ENCODE data around the gene DNAAF5.
"Not testable (repeated sequence)": the region's sequence is repeated elsewhere in the genome, so short reads cannot be mapped to it uniquely, and the experiment has no call there.

The DNAAF5 gene

GRCh38 chr7:784971-785370 is 58.5 kb downstream of the DNAAF5 start:
- no peak for DNase-seq

DNA sequence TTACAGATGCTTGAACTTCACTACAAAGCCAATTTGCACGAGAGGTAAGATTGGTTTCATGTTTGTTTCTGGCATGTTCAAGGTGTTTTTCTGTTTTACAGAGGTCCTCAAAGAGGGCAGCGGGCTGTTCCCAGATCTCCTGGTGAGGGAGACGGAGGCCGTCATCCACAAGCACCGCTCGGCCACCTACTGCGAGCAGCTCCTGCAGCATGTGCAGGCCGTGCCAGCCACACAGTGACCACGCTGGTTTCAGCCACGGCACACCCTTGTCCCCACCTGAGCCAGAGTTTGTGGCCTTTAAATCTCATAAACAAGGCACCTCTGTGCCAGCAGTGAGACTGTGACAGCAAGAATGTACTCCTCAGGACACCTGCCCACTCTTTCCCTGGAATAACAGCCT is 58.9 kb downstream of the DNAAF5 start:
- DNase-seq, result no peak

GRCh38 chr7:786472-787255 is 60.2 kb downstream of the DNAAF5 start:
- DNase-seq, result peak; percentile 42

DNA sequence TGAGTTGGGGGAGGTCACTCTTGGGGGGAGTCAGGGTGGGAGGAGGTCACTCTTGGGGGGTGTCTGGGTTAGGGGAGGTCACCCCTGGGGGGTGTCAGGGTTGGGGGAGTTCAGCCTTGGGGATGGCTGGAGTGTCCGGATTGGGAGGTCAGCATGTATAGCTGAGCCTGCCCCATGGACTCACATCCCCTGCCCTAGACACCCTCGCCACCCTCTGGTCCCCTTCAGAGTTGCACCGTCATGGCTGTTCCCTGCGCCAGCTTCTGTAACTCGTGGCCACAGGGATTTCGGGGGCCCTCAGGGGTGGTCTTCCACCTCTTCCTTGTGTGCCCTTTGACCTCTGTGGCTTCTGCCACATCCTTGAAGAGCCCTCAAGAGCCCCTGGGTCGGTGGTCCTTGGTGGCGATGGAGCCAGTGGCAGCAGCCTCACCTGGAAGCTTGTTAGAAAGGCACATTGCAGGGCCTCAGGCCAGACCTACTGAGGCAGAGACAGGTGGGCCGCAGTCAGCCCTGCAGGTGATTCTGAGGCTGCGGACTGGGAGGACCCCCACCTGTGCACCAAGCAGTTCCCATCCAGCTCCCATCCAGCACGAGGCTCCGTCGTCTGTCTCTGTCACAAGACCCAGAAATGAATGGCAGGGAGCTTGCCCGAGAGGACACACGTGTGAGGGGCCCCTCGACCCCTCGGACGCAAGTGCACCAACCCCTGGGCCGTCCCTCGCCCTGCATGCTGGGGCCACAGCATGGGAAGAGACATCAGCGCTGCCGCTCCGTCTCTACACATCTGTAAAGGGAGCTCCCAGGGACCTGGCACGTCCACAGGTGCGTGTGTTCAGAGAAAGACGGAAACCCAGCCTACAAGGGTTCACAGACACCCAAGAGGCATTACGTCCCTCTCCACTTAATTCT is 61.1 kb downstream of the DNAAF5 start:
- no peak for DNase-seq

DNA sequence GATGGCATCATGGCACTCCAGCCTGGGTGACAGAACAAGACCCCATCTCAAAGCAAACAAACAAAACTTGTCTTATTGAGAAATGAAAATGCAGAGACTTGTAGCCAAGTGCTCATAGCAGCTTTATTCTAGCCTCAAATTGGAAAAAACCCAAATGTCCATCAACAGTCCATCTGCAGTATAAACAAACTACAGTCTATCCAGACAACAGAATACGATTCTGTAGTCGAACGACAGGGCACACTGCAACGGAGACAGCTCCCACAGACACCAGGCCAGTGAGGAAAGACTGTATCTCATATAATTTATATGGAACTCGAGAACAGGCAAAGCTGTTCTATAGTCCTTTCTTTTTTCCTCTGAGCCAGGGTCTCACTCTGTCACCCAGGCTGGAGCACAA is 65.0 kb downstream of the DNAAF5 start:
- DNase-seq, result no peak

GRCh38 chr7:794207-794606 is 67.7 kb downstream of the DNAAF5 start:
- DNase-seq, result no peak

GRCh38 chr7:794671-795329 is 68.3 kb downstream of the DNAAF5 start:
- DNase-seq, result no peak

DNA sequence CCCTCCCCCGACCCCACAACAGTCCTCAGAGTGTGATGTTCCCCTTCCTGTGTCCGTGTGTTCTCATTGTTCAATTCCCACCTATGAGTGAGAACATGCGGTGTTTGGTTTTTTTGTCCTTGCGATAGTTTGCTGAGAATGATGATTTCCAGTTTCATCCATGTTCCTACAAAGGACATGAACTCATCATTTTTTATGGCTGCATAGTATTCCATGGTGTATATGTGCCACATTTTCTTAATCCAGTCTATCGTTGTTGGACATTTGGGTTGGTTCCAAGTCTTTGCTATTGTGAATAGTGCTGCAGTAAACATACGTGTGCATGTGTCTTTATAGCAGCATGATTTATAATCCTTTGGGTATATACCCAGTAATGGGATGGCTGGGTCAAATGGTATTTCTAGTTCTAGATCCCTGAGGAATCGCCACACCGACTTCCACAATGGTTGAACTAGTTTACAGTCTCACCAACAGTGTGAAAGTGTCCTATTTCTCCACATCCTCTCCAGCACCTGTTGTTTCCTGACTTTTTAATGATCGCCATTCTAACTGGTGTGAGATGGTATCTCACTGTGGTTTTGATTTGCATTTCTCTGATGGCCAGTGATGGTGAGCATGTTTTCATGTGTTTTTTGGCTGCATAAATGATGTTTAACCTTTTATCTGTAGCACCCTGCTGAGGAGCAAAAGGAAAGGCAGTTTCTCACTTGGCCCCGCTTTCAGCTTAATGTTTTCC is 70.1 kb downstream of the DNAAF5 start:
- not testable (repeated sequence) for DNase-seq

GRCh38 chr7:798921-799470 is 72.5 kb downstream of the DNAAF5 start:
- DNase-seq, result no peak

DNA sequence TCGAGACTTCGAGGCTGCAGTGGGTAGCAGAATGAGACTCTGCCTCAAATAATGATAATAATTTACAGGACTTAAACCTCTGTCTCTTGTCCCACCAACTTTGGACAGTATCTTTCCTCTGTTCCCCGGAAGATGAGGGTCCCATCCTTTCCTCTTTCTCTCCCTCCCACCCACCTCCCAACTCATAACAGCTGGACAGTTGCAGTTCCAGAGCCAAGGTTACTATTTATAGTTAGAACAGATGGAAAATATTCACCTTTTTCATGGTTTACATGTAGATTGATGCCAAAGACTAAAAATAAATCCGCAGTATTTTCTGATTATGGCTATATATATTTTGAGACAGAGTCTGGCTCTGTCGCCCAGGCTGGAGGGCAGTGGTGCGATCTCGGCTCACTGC is 74.2 kb downstream of the DNAAF5 start:
- DNase-seq, result no peak

DNA sequence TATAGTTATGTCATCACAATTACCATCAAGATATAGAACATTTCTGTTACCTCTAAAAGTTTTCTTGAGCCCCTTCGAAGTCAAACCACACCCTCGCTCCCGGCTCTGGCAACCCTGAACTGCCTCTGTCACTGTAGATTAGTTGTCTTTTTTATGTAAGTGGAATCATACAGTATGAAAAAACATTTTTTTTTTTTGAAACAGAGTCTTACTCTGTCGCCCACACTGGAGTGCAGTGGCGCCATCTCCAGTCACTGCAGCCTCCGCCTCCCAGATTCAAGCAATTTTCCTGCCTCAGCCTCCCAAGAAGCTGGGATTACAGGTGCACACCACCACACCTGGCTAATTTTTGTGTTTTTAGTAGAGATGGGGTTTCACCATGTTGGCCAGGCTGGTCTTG is 74.9 kb downstream of the DNAAF5 start:
- DNase-seq, result not testable (repeated sequence)

- DNase-seq, result peak; percentile 82
These were observed 75.5 kb downstream of the DNAAF5 start for GRCh38 chr7:801940-802381.

GRCh38 chr7:802500-803242 is 76.2 kb downstream of the DNAAF5 start:
- no peak for DNase-seq

DNA sequence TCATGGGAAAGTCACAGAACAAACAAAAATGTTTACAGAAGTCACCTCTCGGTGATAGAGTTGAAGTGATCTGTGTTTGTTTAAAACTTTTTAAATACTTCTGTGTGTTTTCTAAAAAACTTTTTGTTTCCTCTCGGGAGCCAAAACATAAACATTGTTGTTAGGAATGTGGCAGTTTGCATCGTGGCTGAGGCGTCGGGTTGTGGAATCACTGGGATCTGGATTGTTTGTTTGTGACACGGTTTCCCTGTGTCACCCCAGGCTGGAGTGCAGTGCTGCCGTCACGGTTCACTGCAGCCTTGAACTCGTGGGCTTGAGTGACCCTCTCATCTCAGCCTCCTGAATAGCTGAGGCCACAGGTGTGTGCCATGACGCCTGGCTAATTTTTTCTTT is 76.7 kb downstream of the DNAAF5 start:
- DNase-seq, result no peak

GRCh38 chr7:803796-804195 is 77.3 kb downstream of the DNAAF5 start:
- DNase-seq, result not testable (repeated sequence)

DNA sequence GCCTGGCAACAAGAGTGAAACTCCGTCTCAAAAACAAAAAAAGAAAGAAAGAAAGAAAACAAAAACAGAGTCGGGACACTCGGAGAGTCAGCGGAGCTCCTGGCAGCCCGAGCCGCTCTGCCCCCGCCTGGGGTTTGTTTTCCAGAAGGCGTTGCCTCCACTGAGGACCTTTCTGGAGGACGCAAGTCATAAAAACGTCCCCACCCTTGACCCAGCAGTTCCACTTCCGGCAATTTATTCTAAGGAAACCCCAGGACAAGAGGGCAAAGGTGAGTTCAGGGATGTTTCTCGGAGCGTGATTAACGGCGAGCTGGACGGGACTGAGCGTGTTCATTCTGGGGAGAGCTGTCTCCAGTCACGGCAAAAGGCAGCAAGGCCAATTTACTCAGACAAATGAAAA is 78.8 kb downstream of the DNAAF5 start:
- DNase-seq, result no peak

DNA sequence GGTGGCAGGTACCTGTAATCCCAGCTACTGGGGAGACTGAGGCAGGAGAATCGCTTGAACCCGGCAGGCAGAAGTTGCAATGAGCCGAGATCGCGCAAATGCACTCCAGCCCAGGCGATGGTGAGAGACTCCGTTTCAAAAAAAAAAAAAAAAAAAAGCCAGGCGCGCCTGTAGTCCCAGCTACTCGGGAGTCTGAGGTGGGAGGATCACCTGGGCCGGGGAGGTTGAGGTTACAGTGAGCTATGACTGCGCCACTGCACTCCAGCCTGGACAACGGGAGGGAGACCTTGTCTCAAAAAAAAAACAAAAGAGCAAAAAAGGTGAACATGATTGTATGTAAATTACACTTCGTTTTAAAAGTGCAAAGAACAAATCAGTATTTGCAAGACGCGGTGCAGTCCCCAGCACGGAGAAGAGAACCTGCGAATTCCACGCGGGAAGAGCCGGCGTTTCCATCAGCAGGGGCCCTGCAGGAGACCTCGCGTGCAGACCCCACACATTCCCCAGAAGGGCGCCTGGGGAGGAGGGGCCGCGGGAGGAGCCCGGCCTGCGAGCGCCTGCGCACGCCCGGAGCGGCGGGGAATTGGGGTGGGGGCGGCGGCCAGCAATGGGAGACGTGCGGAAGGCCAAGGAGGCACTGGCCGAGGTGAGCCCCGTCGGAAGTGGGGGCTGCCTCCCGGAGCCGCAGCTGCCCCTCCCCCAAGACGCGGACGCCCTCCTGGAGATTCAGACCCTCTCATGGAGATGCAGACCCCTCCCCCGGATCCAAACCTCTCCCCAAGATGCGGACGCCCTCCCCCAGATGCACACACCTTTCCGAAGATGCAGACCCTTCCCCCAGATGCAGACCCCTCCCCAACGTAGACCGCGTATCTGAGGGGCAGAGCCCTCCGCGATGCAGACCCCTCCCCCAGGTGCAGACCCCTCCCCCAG is 89.1 kb downstream of the DNAAF5 start:
- no peak for DNase-seq

DNA sequence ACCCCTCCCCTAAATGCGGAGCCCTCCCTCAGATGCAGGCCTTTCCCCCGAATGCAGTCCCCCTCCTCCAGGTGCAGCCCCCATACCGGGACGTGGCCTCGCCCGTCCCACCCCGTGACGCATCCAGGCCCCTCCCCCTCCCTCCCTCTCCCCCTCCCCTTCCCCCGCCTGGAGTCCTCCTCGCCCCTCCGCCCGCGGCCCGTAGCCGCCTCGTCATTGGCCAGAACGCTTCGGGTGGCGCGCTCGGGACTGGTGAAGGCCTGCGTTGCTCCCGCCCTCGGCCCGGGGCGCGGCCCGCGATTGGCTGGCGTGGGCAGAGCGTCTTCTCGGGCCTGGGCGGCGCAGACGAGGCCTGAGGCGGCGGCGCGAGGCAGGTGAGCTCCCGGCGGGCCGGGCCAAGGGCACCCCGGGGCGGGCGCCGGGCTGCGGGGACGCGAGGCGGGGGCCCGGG is 89.8 kb downstream of the DNAAF5 start:
- peak; percentile 99 for DNase-seq

DNA sequence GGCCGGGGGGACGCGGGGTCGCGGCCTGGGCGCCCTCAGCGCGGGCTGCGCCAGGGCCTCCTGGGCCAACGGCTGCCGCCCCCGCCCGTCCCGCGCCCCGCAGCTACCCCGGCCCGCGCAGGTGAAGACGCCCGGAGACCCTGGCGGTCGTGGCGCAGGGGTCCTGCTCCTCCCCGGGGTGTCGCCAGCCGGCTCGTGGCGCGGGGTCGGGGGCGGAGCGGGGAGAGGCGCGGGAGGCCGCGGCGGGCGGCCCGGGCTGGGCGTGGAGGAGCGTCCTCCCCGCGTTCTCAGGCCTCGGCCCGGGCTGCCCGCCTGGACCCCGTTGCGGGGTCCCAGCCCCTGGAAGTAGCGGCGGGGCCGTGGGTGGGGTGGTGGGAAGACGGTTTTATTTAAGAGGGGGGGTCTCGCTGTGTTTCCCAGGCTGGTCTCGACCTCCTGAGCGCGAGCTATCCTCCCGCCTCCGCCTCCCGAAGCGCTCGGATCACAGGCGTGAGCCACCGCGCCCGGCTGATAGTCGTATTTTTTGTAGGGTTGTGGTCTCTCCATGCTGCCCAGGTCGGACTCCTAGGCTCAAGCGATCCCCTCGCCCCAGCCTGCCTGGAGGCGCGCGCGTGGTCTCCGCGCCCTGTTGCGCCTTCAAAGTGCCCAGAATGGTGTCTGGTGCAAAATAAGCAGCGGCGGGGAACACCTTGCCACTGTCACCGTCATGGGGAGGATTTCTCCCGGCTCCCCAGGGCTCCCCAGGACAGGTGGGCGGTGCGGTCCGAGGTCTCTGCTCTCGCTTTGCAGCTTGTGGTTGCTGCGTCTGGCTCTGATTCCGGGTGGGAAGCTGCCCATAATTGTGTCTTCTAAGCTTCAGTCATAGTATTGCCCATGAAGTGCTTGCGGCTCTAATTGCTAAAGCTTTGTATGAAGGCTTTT is 90.5 kb downstream of the DNAAF5 start:
- DNase-seq, result peak; percentile 47

Data from NCI-H2107 (cell line).